22Rv1 (cell line): ENCODE data around the gene HRAS.

Experiments used
- CTCF ChIP-seq: fragments of 450-650 bp; IDR thresholded peaks from 2 replicates; pipeline ENCODE4 v1.5.1; 2017; ENCODE audit warnings: mild to moderate bottlenecking
- ZFX ChIP-seq: fragments of 450-650 bp; IDR thresholded peaks from 2 replicates; pipeline ENCODE4 v1.6.1; 2017; ENCODE audit warnings: antibody characterized with exemption, borderline replicate concordance

GRCh38 chr11:535210-535518, 212 bp downstream of the HRAS start:
- TF ChIP-seq CTCF: no peak
- no peak for TF ChIP-seq ZFX
